ENCODE measurements around the gene PTGR1.
A peak's percentile ranks its signal among the peaks of the same experiment; 100 is the strongest.

PTGR1 gene

DNA sequence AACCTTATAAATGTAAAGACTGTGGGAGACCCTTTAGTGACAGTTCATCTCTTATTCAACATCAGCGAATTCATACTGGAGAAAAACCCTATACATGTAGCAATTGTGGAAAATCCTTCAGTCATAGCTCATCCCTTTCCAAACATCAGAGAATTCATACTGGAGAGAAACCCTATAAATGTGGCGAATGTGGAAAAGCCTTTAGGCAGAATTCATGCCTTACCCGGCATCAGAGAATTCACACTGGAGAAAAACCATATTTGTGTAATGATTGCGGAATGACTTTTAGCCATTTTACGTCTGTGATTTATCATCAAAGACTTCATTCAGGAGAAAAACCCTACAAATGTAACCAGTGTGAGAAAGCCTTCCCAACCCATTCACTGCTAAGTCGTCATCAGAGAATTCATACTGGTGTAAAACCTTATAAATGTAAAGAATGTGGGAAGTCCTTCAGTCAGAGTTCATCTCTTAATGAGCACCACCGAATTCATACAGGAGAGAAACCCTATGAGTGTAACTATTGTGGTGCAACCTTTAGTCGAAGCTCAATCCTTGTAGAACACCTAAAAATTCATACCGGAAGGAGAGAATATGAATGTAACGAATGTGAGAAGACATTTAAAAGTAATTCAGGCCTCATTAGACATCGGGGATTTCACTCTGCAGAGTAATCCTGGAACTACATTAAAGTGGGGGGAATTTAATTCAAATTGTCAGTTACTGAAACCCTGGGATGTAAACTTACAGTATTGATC is 56.8 kb downstream of the PTGR1 start:
- DNase-seq (ENCODE audit: low read depth) = no peak

DNA sequence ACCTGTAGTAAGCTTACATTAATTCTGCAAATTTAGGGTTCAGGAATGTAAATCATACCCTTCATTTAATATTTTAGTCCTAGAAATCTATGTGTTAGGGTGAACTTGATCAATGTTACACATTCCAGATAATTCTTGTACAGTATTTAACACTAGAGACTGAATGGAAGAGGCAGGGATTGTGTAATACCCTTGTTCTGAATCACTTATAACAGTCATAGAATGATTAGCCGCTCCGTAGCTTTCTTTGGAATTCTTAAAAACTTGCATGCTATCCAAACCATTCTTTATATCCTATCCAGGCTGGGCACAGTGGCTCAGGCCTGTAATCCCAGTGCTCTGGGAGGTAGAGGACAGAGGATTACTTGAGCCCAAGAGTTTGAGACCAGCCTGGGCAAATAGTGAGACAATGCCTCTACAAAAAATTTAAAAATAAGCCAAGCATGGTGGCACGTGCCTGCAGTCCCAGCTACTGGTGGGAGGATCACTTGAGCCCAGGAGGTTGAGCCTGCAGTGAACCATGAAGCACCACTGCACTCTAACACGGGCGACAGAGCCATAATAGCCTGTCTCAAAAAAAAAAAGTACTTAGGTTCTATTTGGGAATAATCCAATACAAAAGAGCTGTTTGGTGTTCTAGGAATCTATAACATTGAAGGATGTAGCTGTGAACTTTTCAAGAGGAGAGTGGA is 66.2 kb downstream of the PTGR1 start:
- no peak for DNase-seq (ENCODE audit: low read depth)

DNA sequence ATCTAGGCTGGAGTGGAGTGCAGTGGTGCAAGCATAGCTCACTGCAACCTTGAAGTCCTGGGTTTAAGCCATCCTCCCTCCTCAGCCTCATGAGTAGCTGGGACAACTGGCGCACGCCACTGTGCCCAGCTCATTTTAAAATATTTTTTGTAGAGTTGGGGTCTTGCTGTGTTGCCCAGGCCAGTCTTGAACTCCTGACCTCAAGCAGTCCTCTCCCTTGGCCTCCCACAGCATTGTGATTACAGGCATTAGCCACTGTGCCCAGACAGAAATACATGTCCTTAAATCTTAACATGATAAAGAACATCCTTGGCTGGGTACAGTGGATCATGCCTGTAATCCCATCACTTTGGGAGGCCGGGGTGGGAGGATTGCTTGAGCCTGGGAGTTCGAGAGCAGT is 67.7 kb downstream of the PTGR1 start:
- DNase-seq (ENCODE audit: low read depth) = no peak

DNA sequence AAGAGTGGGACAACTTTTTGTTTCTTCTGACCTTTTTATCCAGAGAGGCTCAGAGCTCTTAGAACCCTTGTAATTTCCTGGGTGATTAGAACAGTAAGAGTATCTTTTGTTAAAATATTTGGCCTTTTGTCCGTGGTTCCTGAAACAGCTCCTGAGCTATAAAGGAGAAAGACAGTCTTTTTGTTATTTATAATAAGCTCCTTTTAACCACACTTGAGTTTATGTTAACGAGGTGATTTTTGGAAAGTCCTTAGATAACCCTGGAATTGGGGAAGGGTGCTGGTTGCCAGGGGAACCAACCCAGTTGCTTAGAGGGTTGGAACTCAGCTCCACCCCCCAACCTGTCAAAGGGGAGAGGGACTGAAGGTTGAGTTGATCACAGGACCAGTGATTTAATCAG is 69.7 kb downstream of the PTGR1 start:
- no peak for DNase-seq (ENCODE audit: low read depth)

DNA sequence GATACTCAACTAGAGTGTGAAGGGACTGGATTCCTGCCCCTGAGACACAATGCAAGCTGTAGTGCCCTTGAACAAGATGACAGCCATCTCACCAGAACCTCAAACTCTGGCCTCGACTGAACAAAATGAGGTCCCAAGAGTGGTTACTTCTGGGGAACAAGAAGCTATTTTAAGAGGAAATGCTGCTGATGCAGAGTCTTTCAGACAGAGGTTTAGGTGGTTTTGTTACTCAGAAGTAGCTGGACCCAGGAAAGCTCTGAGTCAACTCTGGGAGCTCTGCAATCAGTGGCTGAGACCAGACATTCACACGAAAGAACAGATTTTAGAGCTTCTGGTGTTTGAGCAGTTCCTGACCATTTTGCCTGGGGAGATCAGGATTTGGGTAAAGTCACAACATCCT is 72.1 kb downstream of the PTGR1 start:
- no peak for DNase-seq (ENCODE audit: low read depth)

DNA sequence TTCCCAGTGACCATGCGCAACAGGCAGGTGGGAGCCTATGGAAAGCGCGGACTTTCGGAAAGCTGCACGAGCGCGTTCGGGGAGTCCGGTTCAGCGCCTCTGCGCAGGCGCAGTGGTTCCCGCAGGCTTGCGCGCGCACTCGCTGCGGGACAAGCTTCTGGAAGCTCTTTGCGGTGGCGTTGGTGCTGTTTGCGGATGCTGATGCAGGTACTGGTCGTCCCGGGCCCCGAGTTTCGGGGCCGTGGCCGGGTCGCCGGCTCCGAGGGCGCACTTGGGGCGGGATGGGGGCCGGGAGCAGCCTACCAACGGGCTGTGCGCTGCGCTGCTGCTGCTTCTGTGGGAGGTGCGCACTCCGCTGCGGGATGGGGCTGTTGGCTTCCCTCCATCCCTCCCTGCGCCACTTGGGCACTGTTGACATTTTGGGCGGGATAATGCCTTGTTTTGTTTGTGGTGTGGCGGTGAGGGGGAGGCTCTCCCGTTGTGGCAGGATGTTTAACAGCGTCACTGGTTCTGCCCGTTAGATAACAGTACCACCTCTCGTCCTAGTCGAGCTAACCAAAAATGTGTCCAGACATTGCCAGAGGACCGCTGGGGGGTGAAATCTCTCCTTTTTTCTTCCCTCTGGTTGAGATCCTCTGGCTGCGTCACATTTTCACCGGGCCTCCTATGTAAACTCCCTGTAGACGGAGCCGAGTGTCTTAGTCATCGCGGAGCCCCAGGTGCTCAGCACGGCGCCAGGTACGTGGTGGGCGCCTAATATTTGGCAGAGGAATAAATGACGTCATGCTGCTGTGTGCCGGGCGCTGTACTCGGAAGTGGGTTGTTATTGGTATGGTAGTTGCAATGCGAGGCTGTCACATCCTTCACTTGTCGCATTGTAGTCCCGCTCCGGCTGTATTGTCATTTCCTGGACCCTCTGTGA is 74.1 kb downstream of the PTGR1 start, which contains the start of gene ZNF483:
ZNF483 (plus strand) TSS at position 124 of the 922 bp plus-strand sequence. CDS start 2,217 bp downstream, outside the sequence.
- peak; percentile 60 for DNase-seq (ENCODE audit: low read depth)

DNA sequence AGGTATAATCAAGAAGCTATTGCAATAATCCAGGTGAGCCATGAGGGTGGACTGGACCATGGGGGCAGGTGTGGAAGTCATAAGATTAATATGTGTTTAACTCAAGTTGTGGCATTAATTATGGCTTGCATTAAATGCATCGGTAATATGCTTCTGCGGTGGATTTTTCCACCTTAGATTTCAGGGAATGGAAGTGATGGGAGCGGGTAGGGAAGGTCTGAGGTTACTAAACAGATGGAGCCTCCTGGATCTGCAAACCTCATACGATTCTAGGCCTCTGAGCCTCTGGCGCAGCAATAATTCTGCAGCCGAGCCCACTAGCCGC is 74.8 kb downstream of the PTGR1 start:
- no peak for DNase-seq (ENCODE audit: low read depth)

DNA sequence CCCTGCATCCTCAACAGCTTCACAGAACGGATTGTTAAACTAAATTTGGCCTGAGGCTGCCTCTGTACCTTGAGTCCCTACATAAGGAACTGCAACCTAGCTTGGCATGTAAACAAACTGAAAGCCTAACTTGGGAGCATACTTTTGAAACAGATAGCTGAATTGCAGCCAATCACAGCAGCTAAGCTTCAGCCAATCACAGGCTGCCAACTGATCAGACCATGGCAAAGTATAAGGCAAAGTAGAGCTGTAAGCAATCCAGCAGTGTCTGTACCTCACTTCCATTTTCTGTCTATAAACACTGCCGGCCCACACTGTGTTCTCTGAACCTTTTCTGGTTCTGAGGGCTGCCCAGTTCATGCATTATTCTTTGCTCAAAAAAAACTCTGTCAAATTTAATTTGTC is 83.4 kb downstream of the PTGR1 start:
- no peak for DNase-seq (ENCODE audit: low read depth)

DNA sequence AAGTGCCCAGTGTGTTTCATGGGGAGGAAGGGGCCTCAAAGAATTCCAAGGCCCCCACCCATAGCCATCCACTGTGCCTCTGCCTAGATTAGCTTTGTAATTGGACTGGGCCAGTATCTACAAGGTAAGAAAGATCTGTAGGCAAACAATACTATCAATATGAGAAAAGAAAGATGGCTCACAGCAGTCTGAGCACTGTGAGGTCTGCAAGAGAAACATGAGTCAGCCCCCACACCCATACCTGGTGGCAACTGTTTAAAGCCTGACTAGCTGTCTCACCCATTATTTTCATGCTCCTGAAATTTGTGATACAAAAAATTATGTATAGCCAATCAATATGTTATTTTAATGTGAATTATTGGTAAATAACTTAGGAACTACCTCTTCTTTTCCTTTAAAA is 84.5 kb downstream of the PTGR1 start:
- DNase-seq (ENCODE audit: low read depth) = no peak
